ENCODE measurements around the gene ATP6V0D1.

ATP6V0D1 gene

GRCh38 chr16:67407176-67407787 lies 73.7 kb downstream of the ATP6V0D1 start:
- DNase-seq (ENCODE audit: low spot score): no peak

GRCh38 chr16:67406111-67406971 lies 74.6 kb downstream of the ATP6V0D1 start:
- no peak for DNase-seq (ENCODE audit: low spot score)

- DNase-seq (ENCODE audit: low spot score): no peak
Observed at GRCh38 chr16:67405336-67405735, 75.6 kb downstream of the ATP6V0D1 start.

- no peak for DNase-seq (ENCODE audit: low spot score)
Observed at GRCh38 chr16:67404740-67405226, 76.2 kb downstream of the ATP6V0D1 start.

GRCh38 chr16:67403976-67404555 lies 76.9 kb downstream of the ATP6V0D1 start:
- DNase-seq (ENCODE audit: low spot score): no peak

GRCh38 chr16:67400901-67401300 lies 80.1 kb downstream of the ATP6V0D1 start:
- DNase-seq (ENCODE audit: low spot score): no peak

GRCh38 chr16:67399749-67400704 lies 80.9 kb downstream of the ATP6V0D1 start:
- DNase-seq (ENCODE audit: low spot score): no peak

GRCh38 chr16:67399218-67399733 lies 81.7 kb downstream of the ATP6V0D1 start:
- peak; percentile 25 for DNase-seq (ENCODE audit: low spot score)

- DNase-seq (ENCODE audit: low spot score): no peak
Observed at GRCh38 chr16:67398546-67399217, 82.3 kb downstream of the ATP6V0D1 start.

GRCh38 chr16:67397812-67398545 lies 83.0 kb downstream of the ATP6V0D1 start:
- DNase-seq (ENCODE audit: low spot score): no peak

- DNase-seq (ENCODE audit: low spot score): no peak
Observed at GRCh38 chr16:67397036-67397801, 83.7 kb downstream of the ATP6V0D1 start.

- DNase-seq (ENCODE audit: low spot score): no peak
Observed at GRCh38 chr16:67396159-67397035, 84.6 kb downstream of the ATP6V0D1 start.

GRCh38 chr16:67395458-67396158 lies 85.3 kb downstream of the ATP6V0D1 start:
- DNase-seq (ENCODE audit: low spot score): no peak

- no peak for DNase-seq (ENCODE audit: low spot score)
Observed at GRCh38 chr16:67395105-67395457, 85.9 kb downstream of the ATP6V0D1 start.

GRCh38 chr16:67394155-67395104 lies 86.5 kb downstream of the ATP6V0D1 start:
- no peak for DNase-seq (ENCODE audit: low spot score)

- no peak for DNase-seq (ENCODE audit: low spot score)
Observed at GRCh38 chr16:67393788-67394154, 87.2 kb downstream of the ATP6V0D1 start.
